ENCODE results near the gene LRRC15. TPM values are rescaled to one million over a fixed set of nuclear protein-coding genes. Genes with fewer than 3 reads are reported as not detected.
A peak's percentile ranks its signal among the peaks of the same experiment; 100 is the strongest.

Gene LRRC15
- total and polyA plus RNA-seq, 2 experiments from 2014 or later = 16.4 to 21.2 TPM

DNA sequence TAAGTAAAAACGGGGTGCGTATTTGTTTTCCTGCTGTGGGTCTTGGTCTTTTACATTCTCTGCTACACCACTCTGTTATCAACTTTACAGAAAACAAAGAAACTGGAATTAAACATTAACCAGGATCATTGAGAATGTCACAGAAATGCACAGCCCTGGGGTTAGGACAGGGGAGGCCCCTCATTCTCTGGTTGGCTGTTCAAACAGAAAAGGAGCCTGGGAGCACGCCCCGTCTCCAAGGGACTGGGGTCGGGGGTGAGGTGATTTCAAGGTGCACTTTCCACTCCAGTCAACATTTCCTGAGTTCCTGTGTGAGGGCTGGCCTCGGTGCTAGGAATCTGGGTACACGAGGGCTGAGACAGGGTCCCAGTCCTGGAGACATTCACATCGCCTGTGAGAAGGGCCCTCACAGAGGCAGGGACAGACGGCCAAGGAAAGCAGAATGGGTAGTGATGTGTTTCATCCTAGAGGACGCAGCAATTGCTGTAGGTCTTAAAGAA is 48.7 kb downstream of the LRRC15 start:
- no peak overlapping the region for H3K27ac ChIP-seq
- H3K4me1 ChIP-seq (ENCODE audit: insufficient read depth) = peaks cover 16% of the 10 kb centered on the region
- no peak for TF ChIP-seq EZH2 (IDR thresholded peaks at IDR 0.05; ENCODE audit: insufficient read depth, poor library complexity, severe bottlenecking)
- TF ChIP-seq EZH2phosphoT487 (IDR thresholded peaks at IDR 0.05; ENCODE audit: insufficient read depth, low read depth) = no peak
- H2AFZ ChIP-seq = no peak overlapping the region
- in situ Hi-C loops (cut with MboI) = no loop called here
- no peaks in the 10 kb centered on the region for H3K36me3 ChIP-seq (ENCODE audit: low read depth)
- H3K9me2 ChIP-seq (ENCODE audit: insufficient read depth) = no peaks in the 10 kb centered on the region
- H3K9me3 ChIP-seq (ENCODE audit: low read depth) = no peaks in the 10 kb centered on the region
- H3K9ac ChIP-seq = no peak overlapping the region
- no peak for DNase-seq
- H3K27me3 ChIP-seq (replicated peaks; ENCODE audit: insufficient read depth) = peaks cover 14% of the 10 kb centered on the region
- no peak overlapping the region for H3K4me3 ChIP-seq
- H3F3A ChIP-seq (ENCODE audit: insufficient read depth) = no peaks in the 10 kb centered on the region
- 77 to 85% methylated on average over 9 to 10 of the region's 10 CpGs for WGBS, 2 experiments (ENCODE audit: low coverage in 1 of 2, low lambda C conversion rate in 2 of 2, missing lambda C conversion rate in 2 of 2)
- H3K4me2 ChIP-seq (ENCODE audit: unreplicated experiment) = no peak overlapping the region
- no peaks in the 10 kb centered on the region for H3K79me2 ChIP-seq (ENCODE audit: insufficient read depth)
- H4K20me1 ChIP-seq (ENCODE audit: insufficient read depth) = no peaks in the 10 kb centered on the region

GRCh38 chr3:194320100-194320499 is 49.4 kb downstream of the LRRC15 start:
- peaks cover 16% of the 10 kb centered on the region for H3K4me1 ChIP-seq (ENCODE audit: insufficient read depth)
- 0 out of 2 replicates have a peak, but pooled peaks cover 1% of the 10 kb centered on the region for H3F3A ChIP-seq (ENCODE audit: insufficient read depth)
- H3K27me3 ChIP-seq (replicated peaks; ENCODE audit: insufficient read depth) = peaks cover 14% of the 10 kb centered on the region
- H3K4me2 ChIP-seq (ENCODE audit: unreplicated experiment) = no peak overlapping the region
- H3K27ac ChIP-seq = no peak overlapping the region
- 56 to 63% methylated on average over 5 of the region's 5 CpGs for WGBS, 2 experiments (ENCODE audit: low coverage in 1 of 2, low lambda C conversion rate in 2 of 2, missing lambda C conversion rate in 2 of 2)
- H3K79me2 ChIP-seq (ENCODE audit: insufficient read depth) = no peaks in the 10 kb centered on the region
- no peaks in the 10 kb centered on the region for H4K20me1 ChIP-seq (ENCODE audit: insufficient read depth)
- H3K36me3 ChIP-seq (ENCODE audit: low read depth) = no peaks in the 10 kb centered on the region
- no peaks in the 10 kb centered on the region for H3K9me2 ChIP-seq (ENCODE audit: insufficient read depth)
- TF ChIP-seq EZH2phosphoT487 (IDR thresholded peaks at IDR 0.05; ENCODE audit: insufficient read depth, low read depth) (no peak), EZH2 (IDR thresholded peaks at IDR 0.05; ENCODE audit: insufficient read depth, poor library complexity, severe bottlenecking) (no peak)
- no peak overlapping the region for H3K4me3 ChIP-seq
- no peak overlapping the region for H3K9ac ChIP-seq
- DNase-seq = no peak
- H3K9me3 ChIP-seq (ENCODE audit: low read depth) = no peaks in the 10 kb centered on the region
- no peak overlapping the region for H2AFZ ChIP-seq
- in situ Hi-C loops (cut with MboI) = no loop called here

DNA sequence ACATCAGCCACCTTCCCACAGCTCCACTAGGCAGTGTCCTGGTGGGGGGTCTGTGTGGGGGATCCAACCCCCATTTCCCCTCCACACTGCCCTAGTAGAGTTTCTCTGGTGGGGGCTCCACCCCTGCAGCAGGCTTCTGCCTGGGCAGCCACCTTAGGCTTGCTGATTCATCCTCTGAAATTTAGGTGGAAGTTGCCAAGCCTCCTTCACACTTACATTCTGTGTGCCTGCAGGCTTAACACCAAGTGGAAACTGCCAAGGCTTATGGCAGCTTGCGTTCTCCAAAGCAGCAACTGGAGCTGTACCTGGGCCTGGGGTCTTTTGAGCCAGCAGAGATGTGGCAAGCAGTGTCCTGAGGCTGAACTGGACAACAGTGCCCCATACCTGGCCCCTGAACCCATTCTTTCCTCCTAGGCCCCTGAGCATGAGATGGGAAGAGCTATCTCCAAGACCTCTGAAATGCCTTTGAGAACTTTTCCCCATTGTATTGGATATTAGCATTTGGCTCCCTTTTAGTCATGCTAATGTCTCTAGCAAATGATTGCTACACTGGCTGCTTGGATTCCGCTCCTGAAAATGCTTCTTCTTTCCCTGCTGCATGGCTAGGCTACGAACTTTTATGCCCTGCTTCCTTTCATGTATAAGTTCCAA is 50.9 kb downstream of the LRRC15 start:
- Histone ChIP-seq H3K4me1 (ENCODE audit: insufficient read depth) (peaks cover 10% of the 10 kb centered on the region), H3F3A (ENCODE audit: insufficient read depth) (0 out of 2 replicates have a peak, but pooled peaks cover 4% of the 10 kb centered on the region), H3K27me3 (replicated peaks; ENCODE audit: insufficient read depth) (peaks cover 20% of the 10 kb centered on the region), H3K79me2 (ENCODE audit: insufficient read depth) (no peaks in the 10 kb centered on the region), H3K9ac (no peak overlapping the region), H3K4me3 (no peak overlapping the region), H3K9me2 (ENCODE audit: insufficient read depth) (no peaks in the 10 kb centered on the region), H4K20me1 (ENCODE audit: insufficient read depth) (no peaks in the 10 kb centered on the region), H3K36me3 (ENCODE audit: low read depth) (no peaks in the 10 kb centered on the region), H3K27ac (no peak overlapping the region), H3K4me2 (ENCODE audit: unreplicated experiment) (no peak overlapping the region), H2AFZ (no peak overlapping the region), H3K9me3 (ENCODE audit: low read depth) (no peaks in the 10 kb centered on the region)
- peak; percentile 37 for DNase-seq
- TF ChIP-seq EZH2 (IDR thresholded peaks at IDR 0.05; ENCODE audit: insufficient read depth, poor library complexity, severe bottlenecking) = no peak
- no peak for TF ChIP-seq EZH2phosphoT487 (IDR thresholded peaks at IDR 0.05; ENCODE audit: insufficient read depth, low read depth)
- 67 to 74% methylated on average over 3 of the region's 3 CpGs for WGBS, 2 experiments (ENCODE audit: low coverage in 1 of 2, low lambda C conversion rate in 2 of 2, missing lambda C conversion rate in 2 of 2)
- in situ Hi-C loops (cut with MboI) = loop anchor here (5.0 to 10.0 kb wide), 2 partner anchors 531 to 644 kb away; no protein-coding TSS in a partner anchor

DNA sequence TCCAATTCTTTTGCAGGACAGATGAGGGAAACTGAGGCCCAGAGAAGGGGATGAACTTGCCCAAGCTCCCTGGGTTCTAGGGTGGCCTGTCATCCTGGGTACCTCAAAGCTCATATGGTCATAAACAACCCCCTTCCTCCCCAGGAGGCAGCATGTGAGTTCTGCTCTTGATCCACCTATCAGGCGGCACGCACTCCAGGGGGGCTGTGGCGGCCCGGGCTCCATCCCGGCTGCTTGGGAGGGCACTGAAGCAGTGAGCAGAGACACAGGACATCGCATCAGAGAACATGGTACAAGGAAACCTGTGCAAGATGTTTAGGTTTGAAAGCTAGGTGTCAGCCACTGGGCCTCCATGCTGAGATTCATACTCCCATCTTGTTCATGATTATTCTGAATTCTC is 52.6 kb downstream of the LRRC15 start:
- 78 to 80% methylated on average over 6 of the region's 6 CpGs for WGBS, 2 experiments (ENCODE audit: low coverage in 1 of 2, low lambda C conversion rate in 2 of 2, missing lambda C conversion rate in 2 of 2)
- no peaks in the 10 kb centered on the region for H3K9me3 ChIP-seq (ENCODE audit: low read depth)
- H3K36me3 ChIP-seq (ENCODE audit: low read depth) = no peaks in the 10 kb centered on the region
- peaks cover 36% of the 10 kb centered on the region for H3K27me3 ChIP-seq (replicated peaks; ENCODE audit: insufficient read depth)
- H3K9me2 ChIP-seq (ENCODE audit: insufficient read depth) = no peaks in the 10 kb centered on the region
- DNase-seq = no peak
- H3K27ac ChIP-seq = no peak overlapping the region
- no peak overlapping the region for H3K9ac ChIP-seq
- H4K20me1 ChIP-seq (ENCODE audit: insufficient read depth) = no peaks in the 10 kb centered on the region
- no peak overlapping the region for H2AFZ ChIP-seq
- no peak overlapping the region for H3K4me2 ChIP-seq (ENCODE audit: unreplicated experiment)
- H3K4me3 ChIP-seq = no peak overlapping the region
- H3F3A ChIP-seq (ENCODE audit: insufficient read depth) = peaks cover 10% of the 10 kb centered on the region; the same call in 1 of the 2 replicates
- H3K79me2 ChIP-seq (ENCODE audit: insufficient read depth) = no peaks in the 10 kb centered on the region
- no peaks in the 10 kb centered on the region; the same call in none of the 2 replicates for H3K4me1 ChIP-seq (ENCODE audit: insufficient read depth)
- no peak for TF ChIP-seq EZH2phosphoT487 (IDR thresholded peaks at IDR 0.05; ENCODE audit: insufficient read depth, low read depth)
- no peak for TF ChIP-seq EZH2 (IDR thresholded peaks at IDR 0.05; ENCODE audit: insufficient read depth, poor library complexity, severe bottlenecking)
- in situ Hi-C loops (cut with MboI) = loop anchor here (5.0 to 10.0 kb wide), 2 partner anchors 530 to 642 kb away; no protein-coding TSS in a partner anchor

Measured in GM23248 (cell line).